ENCODE data around the gene EMC9. TPM values are rescaled to one million over a fixed set of nuclear protein-coding genes. Genes with fewer than 3 reads are reported as not detected.

The EMC9 gene
- total and polyA plus RNA-seq, 10 of the 15 experiments (the other 5 are each of a cell fraction or from before 2014, with no cell fraction given): 15.3 to 60.5 (median 30.3) TPM

- no peak for TF ChIP-seq ZBTB4 (CRISPR knock-in tag; IDR thresholded peaks at IDR 0.05)
Measured at GRCh38 chr14:24156840-24157239, 15.4 kb upstream of the EMC9 start (continued).

- ChIA-PET SMC1A (ENCODE audit: uncharacterized antibody, unreplicated experiment) (interaction anchor here (1.4 kb wide), 1 partner anchor 40 kb away, joined by 7 read pairs; the partner anchor contains the start of genes DCAF11 and NRL), RAD21 (ENCODE audit: unreplicated experiment) (interaction anchor here (1.8 kb wide), 1 partner anchor 19 kb away, joined by 4 read pairs; the partner anchor contains the start of gene PSME1), POLR2A (interaction anchor here (1.0 to 1.3 kb wide), 2 partner anchors 9 to 16 kb away, joined by 3 to 6 read pairs; partner anchors contain the start of genes PSME2 and RNF31), CTCF (interaction anchor here (0.7 to 1.4 kb wide), 2 partner anchors 82 to 153 kb away, joined by 3 read pairs; partner anchors contain the start of gene CIDEB)
- H3K9me3 ChIP-seq (replicated peaks; ENCODE audit: control insufficient read depth, insufficient read depth, low read length): no peaks in the 10 kb centered on the region; the same call in 2 of the 3 replicates
- FAIRE-seq (no peak), ATAC-seq (no peak), DNase-seq (ENCODE audit: low read depth, low spot score) (no peak)
- in situ Hi-C loops (cut with MboI): no loop called here
- peaks cover 35% of the 10 kb centered on the region in 2 experiments for H3K36me3 ChIP-seq (ENCODE audit: control insufficient read depth in 2 of 2, insufficient read depth in 2 of 2, low read length in 1 of 2)
- H4K20me1 ChIP-seq (ENCODE audit: control insufficient read depth, insufficient read depth): no peaks in the 10 kb centered on the region
- BruUV-seq (replicated peaks): no TSS peak
- H2AFZ ChIP-seq (ENCODE audit: control insufficient read depth, low read depth, low read length): no peak overlapping the region
- TF ChIP-seq POLR2A (IDR thresholded peaks at IDR 0.05; ENCODE audit: low read depth, low read length) (0 out of 2 replicates have a peak, but pooled peaks have one; percentile 34), POU2F2 (IDR thresholded peaks at IDR 0.05; ENCODE audit: borderline replicate concordance, low read depth, low read length) (no peak)
- peaks cover 2% of the 10 kb centered on the region; the same call in 1 of the 2 replicates for H3K4me1 ChIP-seq (ENCODE audit: control insufficient read depth, insufficient read depth, low read length)
- H3K9ac ChIP-seq (ENCODE audit: control insufficient read depth, insufficient read depth, low read length): no peak overlapping the region
- H3K4me2 ChIP-seq (ENCODE audit: control insufficient read depth, insufficient read depth): no peak overlapping the region
- H3K27me3 ChIP-seq (replicated peaks in 1 of 2; ENCODE audit: control insufficient read depth in 2 of 2, insufficient read depth in 2 of 2, low read length in 1 of 2): no peaks in the 10 kb centered on the region
- 97% methylated on average over 10 of the region's 10 CpGs for WGBS (ENCODE audit: insufficient coverage, insufficient replicate concordance, low lambda C conversion rate, missing lambda C conversion rate)
- H3K79me2 ChIP-seq (ENCODE audit: control insufficient read depth, insufficient read depth, low read length): peaks cover 2% of the 10 kb centered on the region
- no peak overlapping the region for H3K4me3 ChIP-seq
- intact Hi-C loops (cut with micrococcal nuclease; ENCODE audit: unreplicated experiment): no loop called here
- no peak overlapping the region for H3K27ac ChIP-seq (ENCODE audit: control insufficient read depth, insufficient read depth)
Measured at GRCh38 chr14:24155100-24155499, 13.7 kb upstream of the EMC9 start.
